ENCODE results near the gene LTF.

The LTF gene

DNA sequence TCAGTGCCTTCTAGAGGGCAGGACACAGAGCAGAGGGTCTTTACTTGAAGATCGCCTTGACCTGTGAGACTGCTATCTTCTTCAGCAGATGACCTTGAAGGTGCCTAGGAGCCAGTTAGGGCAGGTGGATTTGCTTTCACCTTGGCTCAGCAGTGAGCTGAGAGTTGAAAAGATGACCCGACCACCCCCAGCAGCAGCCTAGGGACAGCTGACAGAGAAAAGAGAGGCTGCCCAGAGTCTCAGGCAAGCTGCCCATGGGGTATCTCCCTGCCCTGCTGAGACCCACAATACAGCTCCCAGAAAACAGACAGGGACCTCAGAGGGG lies 453 bp upstream of the LTF start:
- TF ChIP-seq, protein P1, sequence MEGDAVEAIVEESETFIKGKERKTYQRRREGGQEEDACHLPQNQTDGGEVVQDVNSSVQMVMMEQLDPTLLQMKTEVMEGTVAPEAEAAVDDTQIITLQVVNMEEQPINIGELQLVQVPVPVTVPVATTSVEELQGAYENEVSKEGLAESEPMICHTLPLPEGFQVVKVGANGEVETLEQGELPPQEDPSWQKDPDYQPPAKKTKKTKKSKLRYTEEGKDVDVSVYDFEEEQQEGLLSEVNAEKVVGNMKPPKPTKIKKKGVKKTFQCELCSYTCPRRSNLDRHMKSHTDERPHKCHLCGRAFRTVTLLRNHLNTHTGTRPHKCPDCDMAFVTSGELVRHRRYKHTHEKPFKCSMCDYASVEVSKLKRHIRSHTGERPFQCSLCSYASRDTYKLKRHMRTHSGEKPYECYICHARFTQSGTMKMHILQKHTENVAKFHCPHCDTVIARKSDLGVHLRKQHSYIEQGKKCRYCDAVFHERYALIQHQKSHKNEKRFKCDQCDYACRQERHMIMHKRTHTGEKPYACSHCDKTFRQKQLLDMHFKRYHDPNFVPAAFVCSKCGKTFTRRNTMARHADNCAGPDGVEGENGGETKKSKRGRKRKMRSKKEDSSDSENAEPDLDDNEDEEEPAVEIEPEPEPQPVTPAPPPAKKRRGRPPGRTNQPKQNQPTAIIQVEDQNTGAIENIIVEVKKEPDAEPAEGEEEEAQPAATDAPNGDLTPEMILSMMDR (conservative IDR thresholded peaks at IDR 0.05), result no peak
- H3K27ac ChIP-seq, result no peak overlapping the region

DNA sequence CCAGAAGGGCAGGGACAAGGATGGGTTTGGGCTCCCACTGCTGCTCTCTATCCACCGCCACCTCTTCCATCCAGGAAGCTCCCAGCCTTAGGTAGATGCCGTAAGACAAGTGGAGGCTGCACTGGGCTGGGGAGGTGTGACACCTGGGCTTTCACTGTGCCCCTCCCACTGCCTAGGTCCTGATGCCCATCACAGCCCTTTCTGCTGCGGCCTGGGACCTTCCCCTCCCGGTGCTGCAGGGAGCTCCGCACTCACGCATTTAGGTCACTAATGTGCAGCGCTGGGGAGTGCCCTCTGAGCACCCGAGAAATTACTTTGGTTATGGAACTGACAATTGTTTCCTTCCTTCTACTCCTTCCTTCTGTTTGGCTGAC lies 850 bp downstream of the LTF start:
- TF ChIP-seq, protein P1 (conservative IDR thresholded peaks at IDR 0.05), result no peak
- H3K27ac ChIP-seq, result no peak overlapping the region

DNA sequence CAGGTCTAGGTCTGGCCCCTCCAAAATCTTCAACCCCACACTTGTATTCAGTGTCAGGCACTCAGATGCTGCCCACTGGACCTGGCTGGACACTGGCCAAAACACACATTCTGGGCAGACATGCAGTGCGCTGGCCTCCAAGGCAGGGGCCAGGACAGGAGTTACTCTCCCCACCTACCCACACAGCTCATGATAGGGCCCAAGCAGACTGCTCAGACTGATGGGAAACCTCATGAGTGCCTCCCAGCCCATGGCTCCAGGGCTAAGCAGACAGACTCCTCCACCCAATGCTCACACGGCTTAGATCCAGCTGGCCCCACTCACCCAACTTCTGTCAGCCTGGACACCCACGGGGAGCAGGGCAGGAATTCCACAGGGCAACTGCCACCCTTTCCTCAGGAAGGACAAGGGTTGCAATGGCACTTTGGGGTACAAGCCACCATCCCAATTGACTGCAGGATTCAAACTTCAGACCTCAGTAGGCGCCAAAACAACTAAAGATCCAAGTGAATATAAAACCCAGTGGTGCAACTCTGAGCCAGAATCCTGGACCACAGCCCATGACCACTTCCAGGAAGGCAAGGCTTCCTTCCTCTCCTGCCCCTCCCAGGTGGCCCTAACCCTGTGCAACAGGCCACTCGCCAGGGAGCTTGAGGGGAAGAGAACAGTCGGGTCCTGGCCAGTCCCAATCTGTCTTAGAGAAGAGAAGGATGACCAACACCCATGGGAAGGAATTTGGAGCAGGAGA lies 1.4 kb downstream of the LTF start:
- H3K27ac ChIP-seq, result no peak overlapping the region
- TF ChIP-seq, protein P1 (conservative IDR thresholded peaks at IDR 0.05), result no peak

DNA sequence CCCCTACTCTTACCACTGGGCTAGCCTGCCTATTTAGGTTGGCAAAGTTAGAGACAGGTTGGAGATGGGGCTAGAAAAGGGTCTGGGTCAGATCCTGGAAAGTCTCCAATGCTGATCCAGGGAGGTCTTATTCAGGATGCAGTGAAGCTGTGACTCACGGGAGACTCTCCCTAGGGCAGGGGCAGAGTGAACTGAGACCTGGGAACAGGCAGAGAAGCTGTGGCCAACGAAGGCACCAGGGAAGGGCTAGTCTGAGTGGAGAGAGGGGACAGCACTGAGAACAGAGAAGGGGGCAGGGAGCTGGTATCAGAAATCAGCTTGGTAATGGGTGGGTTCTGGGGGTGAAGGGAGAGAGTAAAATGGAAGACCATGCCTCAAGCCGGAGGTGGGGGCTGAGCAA lies 2.2 kb downstream of the LTF start:
- TF ChIP-seq, protein P1 (conservative IDR thresholded peaks at IDR 0.05), result no peak
- no peak overlapping the region for H3K27ac ChIP-seq

DNA sequence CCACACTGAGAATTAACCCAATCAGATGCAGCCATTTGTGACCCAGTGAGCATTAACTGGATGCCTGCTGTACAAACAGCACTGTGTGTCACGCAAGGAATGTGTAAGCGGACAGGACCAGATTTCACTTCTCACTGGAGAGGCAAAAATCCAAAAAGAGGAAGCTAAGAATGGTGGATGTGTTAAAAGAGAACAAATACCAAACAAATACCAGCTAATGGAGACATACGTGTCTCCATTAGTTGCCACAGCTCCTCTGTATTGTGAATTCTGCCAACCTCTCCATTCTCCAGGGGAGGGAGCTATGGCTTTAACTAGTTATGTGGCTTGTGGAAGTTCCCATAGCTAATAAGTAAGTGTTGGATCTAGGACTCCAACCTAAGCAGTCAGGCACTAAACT lies 2.6 kb downstream of the LTF start:
- no peak overlapping the region for H3K27ac ChIP-seq
- TF ChIP-seq, protein P1 (conservative IDR thresholded peaks at IDR 0.05), result no peak

DNA sequence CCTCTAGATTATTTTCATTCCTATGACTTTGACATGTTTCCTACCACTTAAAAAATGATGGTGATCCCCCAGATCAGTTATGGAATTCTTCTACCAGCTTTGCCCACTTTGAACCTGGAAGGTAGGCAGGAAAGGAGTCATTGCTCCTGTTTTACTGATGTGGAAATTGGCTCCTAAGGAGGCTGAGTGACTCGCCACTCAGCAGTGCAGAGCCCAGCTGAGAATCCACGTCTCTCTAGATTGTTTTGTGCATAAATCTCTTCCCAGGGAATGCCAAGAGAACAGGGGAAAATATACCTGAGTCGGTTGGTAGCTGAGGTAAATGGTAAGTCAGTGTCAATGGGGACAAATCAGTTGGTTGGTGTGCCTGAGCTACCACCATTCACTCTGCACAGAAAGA lies 4.7 kb downstream of the LTF start:
- TF ChIP-seq, protein P1 (conservative IDR thresholded peaks at IDR 0.05), result no peak
- no peak overlapping the region for H3K27ac ChIP-seq

DNA sequence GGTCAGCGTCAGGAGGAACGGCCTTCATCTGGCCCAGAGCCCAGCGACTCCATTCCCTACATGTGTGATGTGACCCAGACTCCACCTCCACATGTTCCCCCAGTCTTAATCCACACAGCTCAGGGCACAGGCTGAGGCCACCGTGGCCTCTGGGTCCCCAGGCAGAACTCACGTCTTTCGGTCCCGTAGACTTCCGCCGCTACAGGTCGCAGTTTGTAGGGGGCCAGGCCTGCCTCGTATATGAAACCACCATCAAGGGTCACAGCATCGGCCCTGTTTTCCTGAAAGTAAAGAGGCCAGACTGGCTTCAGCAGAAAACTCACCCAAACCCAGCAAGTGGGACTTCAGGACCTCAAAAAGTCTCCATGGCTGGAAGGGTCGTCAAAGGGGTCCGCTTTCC lies 8.6 kb downstream of the LTF start:
- TF ChIP-seq, protein P1 (conservative IDR thresholded peaks at IDR 0.05), result no peak
- no peak overlapping the region for H3K27ac ChIP-seq
